Stimulated activated CD4-positive, alpha-beta T cell treated with anti-CD3 and anti-CD28 coated beads, Interleukin-12 subunit alpha, Interleukin-12 subunit beta, amount 100 ng/mL, for 24 hours (primary cell): ENCODE results near the gene CSE1L.
"Not testable (repeated sequence)": the region's sequence is repeated elsewhere in the genome, so short reads cannot be mapped to it uniquely, and the experiment has no call there.

ENCODE experiments used
- DNase-seq, 2 experiments: peaks; one replicate each; pipeline ENCODE4 v3.0.0-alpha.2; 2020; ENCODE audit warnings: low read depth in 2 of 2

The CSE1L gene

DNA sequence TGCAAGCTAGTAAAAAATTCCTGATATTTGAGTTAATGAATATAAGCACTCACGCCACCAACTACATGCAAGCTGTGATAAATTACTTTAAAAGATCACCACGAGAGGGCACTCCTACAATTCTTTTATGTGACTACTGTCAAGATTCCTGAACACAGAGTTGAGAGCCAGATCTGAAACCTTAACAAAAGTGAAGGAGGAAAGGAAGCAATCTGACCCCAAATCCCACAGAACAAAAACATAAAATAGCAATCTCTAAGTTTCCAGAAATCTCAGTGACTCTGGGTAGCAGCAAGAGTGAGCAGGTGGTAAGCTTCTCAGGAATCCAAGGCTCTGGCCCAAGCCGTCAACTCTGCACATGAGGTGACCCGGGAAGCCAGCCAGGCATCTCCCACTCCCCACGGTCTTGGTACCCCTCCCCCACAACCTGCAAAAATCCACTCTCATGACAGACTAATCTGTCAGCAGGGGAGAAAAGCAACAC, 86.9 kb downstream of the CSE1L start:
- no peak for DNase-seq

GRCh38 chr20:49133571-49133970, 87.5 kb downstream of the CSE1L start:
- DNase-seq = no peak

- not testable (repeated sequence) for DNase-seq
These were observed 88.7 kb downstream of the CSE1L start for GRCh38 chr20:49134797-49135196.

- no peak for DNase-seq
These were observed 90.9 kb downstream of the CSE1L start for GRCh38 chr20:49136817-49137571.

- no peak for DNase-seq
These were observed 92.3 kb downstream of the CSE1L start for GRCh38 chr20:49138431-49138830.

DNA sequence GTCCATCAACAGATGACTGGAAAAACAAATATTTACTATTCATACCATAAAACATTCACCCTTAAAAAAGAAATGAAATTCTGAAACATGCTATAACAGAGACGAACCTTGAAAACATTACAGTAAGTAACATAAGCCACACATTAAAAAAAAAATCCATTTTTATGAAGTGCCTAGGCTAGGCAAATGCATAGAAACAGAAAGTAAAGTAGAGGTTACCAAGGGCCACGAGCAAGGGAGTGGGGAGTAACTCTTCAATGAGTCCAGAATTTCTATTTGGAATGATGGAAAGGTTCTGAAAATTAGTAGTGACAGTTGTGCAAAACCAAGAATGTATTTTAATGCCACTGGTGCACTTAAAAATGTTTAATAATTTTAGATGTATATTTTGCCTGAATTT, 94.3 kb downstream of the CSE1L start:
- DNase-seq = no peak

DNA sequence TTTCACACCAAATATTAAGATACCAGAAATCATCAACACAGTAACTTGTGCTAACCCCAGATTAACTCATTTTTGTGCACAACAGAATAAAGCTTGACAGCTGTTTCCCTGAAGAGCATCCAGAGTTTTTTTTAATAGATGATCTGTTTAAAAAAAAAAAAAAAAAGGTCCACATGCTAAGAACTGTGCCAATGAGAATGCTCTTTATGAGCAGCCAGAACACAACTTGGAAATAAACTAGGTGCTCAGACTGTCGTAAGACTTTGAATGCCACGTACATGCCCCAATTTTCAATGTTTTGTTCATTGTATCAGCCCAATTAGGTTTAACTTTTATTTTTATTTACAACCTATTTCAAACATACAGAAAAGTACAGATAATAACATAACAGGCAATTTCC, 94.7 kb downstream of the CSE1L start:
- no peak for DNase-seq
